T follicular helper cell (primary cell): ENCODE results near the gene SARDH.

Experiments
- DNase-seq: peaks from one replicate; pipeline ENCODE4 v3.0.0-alpha.2; 2020; ENCODE audit warnings: low read depth

SARDH gene

GRCh38 chr9:133647148-133647547, 91.0 kb downstream of the SARDH start:
- no peak for DNase-seq

GRCh38 chr9:133645021-133645765, 93.0 kb downstream of the SARDH start:
- DNase-seq = no peak

- DNase-seq = no peak
These were observed 94.0 kb downstream of the SARDH start for GRCh38 chr9:133643978-133644760.

GRCh38 chr9:133643362-133643755, 94.8 kb downstream of the SARDH start:
- DNase-seq = no peak

- DNase-seq = no peak
These were observed 95.3 kb downstream of the SARDH start for GRCh38 chr9:133642708-133643361.

- no peak for DNase-seq
These were observed 96.1 kb downstream of the SARDH start for GRCh38 chr9:133641861-133642595.

- DNase-seq = no peak
These were observed 96.8 kb downstream of the SARDH start for GRCh38 chr9:133641396-133641655.

GRCh38 chr9:133640580-133641395, 97.4 kb downstream of the SARDH start:
- DNase-seq = no peak

GRCh38 chr9:133640160-133640559, 98.0 kb downstream of the SARDH start:
- DNase-seq = no peak

GRCh38 chr9:133639613-133640012, 98.5 kb downstream of the SARDH start:
- no peak for DNase-seq

- no peak for DNase-seq
These were observed 99.4 kb downstream of the SARDH start for GRCh38 chr9:133638711-133639110.

GRCh38 chr9:133638076-133638475, 100.1 kb downstream of the SARDH start:
- DNase-seq = no peak

GRCh38 chr9:133637451-133638055, 100.6 kb downstream of the SARDH start:
- no peak for DNase-seq

GRCh38 chr9:133636902-133637301, 101.2 kb downstream of the SARDH start:
- no peak for DNase-seq

GRCh38 chr9:133635533-133636531, 102.3 kb downstream of the SARDH start, which contains the start of gene DBH:
TSS of gene DBH (plus strand) at chr9:133636363. CDS start at chr9:133636372, 9 bp downstream.
- no peak for DNase-seq

GRCh38 chr9:133635098-133635497, 103.1 kb downstream of the SARDH start:
- no peak for DNase-seq

GRCh38 chr9:133634081-133634691, 104.0 kb downstream of the SARDH start:
- DNase-seq = no peak

- DNase-seq = no peak
These were observed 104.5 kb downstream of the SARDH start for GRCh38 chr9:133633681-133634080.
